GM19043 (cell line): ENCODE measurements around the gene SFTPD.
"Not testable (repeated sequence)": the region's sequence is repeated elsewhere in the genome, so short reads cannot be mapped to it uniquely, and the experiment has no call there.

ENCODE experiments used
- ATAC-seq: cut with Tn5 transposase; IDR thresholded peaks from one replicate; pipeline ENCODE4 v1.9.1; 2021; ENCODE audit warnings: low read depth; ENCODE audit not compliant: unreplicated experiment

SFTPD gene

DNA sequence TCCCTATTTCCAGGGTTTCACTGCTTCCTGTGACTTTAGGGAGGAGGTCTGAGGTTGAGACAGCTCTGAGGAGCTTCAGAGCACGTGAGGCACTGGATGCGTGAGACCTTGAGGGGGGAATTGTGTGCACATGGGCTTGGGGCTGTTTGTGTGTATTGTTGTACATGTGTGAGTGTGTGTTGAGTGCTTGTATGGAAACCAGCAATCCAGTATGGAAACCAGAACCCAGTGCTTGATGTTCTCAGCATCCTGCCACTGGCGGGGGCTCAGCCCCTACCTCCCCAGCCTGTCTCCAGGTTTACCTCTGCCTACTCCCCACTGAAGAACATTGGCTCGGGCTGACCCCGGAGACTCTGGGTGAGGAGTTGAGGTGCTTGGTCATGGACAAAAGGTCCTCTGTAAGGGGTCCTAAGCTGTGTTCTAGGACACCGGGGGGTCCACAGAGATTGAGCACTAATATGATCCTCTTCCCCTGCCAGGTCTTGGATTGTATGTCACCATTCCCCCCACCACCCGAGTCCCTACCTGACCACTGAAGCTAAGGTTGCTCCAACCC, 20.8 kb downstream of the SFTPD start:
- ATAC-seq = no peak

DNA sequence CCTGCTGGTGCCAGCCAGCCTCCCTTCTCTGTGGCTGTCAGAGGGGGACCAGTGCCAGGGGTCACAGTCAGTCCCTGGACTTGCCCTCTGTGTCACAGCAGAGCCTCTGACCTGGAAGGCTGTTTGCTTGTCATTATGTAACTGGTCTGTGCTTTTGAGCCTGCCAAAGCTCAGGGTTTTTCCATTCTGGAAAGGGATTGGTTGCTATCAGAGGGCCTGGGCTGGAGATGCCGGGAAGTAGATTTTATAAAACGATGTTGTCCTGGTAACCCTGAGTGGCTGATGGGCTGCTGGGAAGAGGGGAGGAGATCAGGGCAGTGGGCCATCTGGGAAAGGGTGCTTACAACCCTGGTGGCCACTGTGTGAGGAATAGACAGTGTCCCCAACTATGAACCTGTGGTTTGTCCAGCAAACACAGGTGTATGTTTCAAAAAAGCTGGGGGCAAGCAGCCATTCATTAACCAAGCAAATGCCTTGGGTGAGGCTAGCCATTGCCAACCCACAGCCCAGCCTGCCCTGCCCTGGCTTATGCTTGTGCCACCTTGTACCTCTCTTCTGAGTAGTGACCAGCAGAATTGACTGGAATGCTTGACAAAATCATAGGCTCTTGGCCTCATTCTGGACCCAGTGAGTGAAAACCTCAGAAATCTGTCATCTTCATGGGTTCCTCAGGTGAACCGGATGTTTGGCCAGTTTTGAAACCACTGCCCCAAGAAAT, 21.6 kb downstream of the SFTPD start:
- no peak for ATAC-seq

DNA sequence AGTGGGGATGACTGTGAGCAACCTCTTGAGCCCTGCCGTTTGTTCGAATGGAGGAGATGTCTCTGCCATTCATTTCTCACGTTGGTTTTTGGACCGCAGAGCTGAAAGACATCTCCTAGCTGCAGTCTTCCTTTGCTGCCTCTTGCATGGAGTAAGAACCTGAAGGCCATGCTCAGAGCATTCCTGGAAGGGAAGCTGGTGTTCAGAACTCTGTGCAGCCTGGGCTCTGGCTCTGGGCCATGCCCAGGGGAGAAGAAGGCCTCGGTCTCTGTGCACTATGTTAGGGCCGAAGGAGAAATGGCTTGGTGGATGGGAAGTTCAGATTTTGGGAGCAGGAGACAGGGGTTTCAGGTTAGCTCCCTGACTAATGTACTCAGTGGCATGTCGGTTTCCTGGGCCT, 22.9 kb downstream of the SFTPD start:
- ATAC-seq = no peak

DNA sequence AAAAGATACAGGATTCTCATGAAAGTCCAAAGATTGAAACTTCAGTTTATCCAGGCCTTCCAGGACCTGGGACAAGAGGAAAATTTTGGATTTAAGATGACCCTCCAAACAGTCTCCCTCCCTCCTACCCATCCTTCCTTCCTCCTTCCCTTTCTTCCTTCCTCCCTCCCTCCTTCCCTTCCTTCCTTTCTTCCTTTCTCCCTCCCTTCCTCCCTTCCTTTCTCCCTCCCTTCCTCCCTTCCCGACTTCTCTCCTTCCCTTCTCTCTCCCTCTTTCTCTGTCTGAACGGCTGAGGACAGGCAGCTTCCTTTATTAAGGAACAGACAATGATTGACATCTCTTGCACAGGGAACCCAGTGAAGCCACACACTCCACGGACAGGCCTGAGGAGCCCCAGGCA, 23.3 kb downstream of the SFTPD start:
- no peak for ATAC-seq

DNA sequence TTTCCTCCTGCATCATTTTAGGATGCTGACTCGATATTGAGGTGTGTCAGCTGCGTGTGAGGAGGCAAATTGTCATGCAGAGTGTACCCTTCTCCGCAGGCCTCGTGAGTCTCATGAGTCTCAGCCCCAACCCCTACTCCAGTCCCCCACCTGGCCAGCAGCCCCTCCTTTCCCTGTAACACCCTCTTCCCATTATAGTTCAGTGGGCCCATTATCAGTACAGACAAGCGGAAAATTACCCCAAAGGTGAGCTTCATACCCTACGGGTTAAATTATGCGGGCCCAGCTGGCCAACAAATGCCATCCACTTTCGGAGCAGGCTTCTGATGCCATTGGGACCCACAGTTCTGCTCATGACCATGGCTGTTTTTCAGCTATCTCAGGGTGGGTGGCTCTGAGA, 25.2 kb downstream of the SFTPD start:
- no peak for ATAC-seq

DNA sequence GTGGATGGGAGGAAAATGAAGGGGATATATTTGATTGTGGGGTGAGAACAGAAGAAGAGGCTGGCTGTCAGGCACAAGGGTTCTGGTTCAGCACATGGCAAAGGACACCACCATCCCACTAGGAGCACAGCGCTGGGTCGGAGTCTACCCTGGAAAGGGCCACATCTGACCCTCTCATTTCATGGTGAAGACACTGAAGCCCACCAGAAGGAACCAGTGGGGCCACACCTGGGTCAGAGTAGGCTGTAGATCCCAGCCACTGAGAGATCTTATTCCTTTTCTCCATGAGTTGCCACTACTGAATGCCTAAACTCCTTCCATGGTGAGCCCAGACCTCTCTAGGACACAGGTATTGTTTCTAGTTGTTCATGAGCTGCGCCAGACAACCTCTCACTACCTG, 25.8 kb downstream of the SFTPD start:
- ATAC-seq = no peak

DNA sequence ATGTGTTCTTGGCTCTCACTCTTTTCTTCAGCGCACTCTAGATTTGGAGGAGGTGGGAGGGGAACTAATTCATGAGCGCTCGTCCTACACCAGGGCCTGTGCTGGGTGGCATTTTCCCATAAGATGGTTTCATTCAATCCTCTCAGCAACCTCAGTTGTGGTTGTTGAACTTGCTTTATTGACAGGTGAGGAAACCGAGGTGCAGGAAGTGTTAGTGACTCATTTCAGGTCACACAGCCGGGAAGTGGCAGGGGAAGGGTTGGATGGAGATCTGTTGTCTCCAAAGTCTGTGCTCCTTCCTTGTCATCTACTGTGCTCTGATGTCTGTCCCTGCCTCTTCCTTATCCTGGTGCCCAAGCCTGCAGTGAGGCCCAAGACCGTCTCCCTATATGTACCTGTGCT, 26.9 kb downstream of the SFTPD start:
- not testable (repeated sequence) for ATAC-seq

DNA sequence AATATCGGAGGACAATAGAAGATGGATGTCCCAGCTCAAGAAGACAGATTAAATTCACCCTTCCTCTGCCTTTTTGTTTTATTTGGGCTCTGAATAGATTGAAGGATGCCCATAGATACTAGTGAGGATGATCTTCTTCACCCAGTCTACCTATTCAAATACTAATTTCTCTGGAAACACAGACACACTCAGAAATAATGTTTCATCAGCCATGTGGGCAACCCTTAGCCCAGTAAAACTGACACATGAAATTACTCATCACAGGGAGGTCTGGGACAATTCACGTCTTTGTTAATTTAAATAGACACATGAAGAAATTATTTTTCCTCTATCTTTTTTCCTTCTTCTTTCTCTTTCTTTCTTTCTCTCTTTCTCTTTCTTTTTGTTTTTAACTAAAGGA, 33.1 kb downstream of the SFTPD start:
- not testable (repeated sequence) for ATAC-seq

DNA sequence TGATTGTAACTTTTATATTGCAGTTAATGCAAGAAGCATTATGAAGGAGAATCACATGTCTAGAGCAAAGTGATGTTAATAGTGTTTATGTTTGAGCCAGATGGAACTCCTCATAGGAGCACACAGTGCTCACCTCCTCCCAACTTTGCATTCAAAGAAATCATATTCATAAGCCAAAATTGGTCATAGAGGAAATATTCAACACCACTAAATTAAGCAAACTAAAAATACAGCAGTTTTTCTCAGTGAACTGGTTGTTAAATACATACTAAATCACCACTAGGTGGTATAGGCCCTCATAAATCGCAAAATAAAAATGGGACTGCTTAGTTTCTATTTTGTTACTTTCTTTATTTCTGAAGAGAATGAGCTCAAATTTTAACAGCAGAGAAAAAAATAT, 34.4 kb downstream of the SFTPD start:
- ATAC-seq = not testable (repeated sequence)

DNA sequence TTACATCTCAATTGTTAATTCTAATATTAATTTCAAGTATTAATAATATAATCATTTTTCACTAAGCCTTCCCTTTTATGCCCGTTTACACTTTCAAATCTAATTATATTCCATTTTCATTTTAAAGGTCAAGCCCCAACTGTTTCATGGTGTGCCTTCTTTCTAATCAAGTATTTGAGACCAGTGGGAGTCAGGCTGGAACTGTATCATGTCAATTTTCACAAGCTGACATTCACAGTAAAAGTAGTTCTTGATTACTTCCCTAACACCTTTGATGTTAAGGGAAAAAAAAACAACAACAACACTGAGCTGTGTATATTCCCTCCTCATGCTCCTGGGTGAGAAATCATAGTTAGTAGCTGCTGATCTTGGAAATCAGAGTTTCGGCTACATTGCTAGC, 38.1 kb downstream of the SFTPD start:
- no peak for ATAC-seq

DNA sequence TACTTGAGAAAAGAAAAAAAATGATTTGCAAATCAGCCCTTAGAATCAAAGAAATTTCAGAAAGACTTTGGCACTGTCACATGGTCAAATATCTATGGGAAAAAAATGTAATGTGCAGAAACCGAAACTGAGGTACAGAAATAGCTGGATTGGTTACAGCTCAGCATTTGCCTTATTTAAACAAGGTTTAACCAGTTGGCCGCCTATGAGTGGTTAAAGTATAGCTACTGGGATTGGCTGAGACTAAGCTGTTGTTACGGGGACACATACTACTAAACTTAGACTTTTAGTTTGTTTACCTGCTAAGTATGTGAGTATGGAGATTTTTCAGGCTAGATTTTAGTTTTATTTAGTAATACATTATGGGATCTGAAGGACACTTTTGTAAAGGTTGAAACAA, 38.6 kb downstream of the SFTPD start:
- no peak for ATAC-seq

DNA sequence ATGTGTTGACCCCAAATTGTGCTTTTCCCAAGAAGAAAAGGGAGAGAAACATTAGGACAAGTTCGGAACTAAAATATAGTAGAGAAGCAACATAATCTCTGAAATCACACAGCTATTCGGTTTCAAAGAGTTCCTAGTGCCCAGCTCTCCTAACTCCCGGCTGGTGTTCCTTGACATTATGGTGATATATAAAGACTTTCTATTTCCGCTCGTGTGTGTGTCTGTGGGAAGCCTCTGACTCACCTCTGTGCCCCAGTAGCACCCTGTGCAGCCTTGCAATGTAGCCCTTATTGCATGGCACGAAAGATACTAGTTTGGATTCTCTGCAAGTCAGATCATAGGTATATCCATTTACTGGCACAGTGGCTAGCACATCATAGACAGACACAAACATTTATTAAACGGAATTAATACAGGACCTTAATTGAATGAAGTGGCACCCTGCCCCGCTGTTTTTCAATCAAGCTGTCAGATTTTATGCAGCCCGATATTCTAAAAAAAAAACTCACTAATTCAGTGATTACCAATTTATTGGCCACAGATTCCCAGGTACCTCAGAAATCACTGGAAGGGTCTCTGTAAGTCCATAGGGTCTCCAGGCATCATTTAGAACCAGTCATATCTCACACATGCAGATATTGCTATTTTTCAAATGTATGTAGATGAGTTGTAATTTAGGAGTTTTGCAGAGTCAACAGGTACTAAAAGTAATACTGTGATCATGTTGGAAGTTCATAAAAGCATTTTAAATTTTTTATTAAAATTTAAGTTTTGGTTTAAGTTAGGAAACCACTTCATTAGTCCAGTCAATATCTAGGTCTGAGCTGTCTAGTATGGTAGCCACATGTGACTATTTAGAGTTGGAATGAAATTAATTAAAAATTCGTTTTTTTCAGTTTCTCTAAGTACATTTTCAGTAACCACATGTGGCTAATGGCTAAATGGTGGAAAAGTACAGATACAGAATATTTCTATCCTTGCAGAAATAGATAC, 43.3 kb downstream of the SFTPD start:
- ATAC-seq = no peak

DNA sequence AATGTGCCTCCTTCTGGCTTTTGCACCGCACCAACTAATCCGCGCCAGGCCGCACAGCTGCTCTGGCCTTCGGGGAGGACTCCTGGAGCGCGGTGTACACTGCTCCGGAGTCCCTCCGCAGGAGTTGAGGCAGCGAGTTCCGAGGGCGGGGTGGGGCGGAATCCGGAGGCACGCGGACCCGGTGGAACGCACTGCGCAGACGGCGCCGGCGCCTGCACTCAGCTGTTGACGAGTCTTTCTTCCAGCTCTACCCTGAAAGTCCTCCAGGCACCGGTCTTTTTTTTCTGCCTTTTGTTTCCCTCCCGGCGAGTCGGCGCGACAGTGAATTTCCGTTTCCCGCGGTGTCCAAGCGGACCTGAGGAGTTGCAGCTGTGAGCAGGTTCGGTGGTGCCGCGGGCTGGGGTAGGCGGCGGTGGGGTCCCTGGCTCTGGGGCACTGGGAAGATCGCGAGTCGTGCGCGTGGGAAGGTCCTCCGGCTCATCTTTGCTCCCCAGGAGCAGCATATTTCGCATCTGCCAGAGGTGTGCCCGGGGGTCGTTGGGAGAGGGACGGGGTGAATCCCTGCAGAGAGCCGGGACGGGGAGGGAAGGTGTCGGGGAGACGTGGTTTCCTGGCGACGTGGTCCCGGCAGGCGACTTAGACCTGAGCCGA, 44.1 kb downstream of the SFTPD start:
- no peak for ATAC-seq

DNA sequence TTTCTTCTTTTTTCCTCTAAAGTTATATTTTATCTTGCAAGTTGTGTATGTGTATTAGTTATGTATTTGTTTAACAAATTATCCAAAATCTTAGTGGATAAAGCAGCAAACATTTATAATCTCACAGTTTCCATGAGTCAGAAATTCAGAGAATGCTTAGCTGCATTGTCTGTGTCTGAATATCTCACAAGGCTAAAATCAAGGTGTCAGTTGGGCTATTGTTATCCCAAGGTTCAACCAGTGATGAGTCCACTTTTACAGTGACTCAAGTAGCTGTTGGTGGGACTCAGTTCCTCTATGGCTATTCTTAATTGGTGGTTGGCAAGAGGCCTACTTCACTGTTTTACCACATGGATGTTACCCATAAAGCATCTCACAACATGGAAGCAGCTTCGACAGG, 47.3 kb downstream of the SFTPD start:
- ATAC-seq = not testable (repeated sequence)

DNA sequence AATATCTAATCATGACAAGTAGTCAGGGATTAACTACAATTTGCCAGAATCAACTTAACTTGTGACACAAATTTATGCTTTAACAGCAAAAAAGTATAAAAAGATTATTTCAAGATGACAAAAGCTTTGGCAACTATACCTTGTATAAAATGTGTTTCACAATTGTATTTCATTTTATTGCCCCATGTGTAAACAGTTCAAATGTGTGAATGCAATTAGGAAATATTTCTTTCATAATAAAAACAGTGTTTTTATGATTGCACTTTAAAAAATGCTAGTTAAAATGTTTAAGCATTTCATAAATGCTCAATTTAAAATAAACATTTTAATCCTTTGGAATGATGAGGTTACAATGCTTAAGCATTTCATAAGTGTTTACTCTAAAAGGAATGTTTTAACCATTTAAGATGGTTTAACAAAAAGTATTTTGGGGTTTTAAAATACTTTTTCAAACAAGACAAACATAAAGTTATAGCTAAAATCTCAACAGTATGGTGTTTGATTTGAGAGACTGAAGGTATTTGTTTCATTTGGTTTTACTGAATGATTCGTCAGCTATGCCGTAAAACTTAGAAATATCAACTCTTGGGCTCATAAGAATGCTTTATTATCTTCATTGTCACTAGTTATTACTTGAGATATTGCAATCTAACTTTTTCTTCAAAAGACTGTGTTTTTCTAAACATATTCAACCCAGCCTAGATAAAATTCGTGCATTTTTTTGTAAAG, 50.1 kb downstream of the SFTPD start:
- no peak for ATAC-seq

DNA sequence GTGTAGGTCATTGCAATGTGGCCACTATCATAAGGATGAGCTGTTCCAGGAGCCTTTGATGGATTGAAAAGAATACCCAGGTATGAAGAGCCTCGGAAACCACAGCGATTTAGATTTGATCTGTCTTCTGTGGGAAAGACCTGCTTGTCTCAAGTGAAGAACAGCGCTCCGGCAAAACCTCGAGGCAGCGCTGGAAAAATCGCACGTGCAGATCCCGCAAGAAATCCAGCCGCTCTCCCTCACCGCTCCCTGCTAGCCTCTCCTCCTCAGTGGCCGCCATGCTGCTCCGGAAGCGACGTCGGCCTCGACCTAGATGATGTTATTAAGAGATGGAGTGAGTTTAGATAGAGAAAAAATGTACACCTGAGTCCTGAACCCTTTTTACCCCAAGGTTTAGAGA, 56.0 kb downstream of the SFTPD start:
- not testable (repeated sequence) for ATAC-seq

DNA sequence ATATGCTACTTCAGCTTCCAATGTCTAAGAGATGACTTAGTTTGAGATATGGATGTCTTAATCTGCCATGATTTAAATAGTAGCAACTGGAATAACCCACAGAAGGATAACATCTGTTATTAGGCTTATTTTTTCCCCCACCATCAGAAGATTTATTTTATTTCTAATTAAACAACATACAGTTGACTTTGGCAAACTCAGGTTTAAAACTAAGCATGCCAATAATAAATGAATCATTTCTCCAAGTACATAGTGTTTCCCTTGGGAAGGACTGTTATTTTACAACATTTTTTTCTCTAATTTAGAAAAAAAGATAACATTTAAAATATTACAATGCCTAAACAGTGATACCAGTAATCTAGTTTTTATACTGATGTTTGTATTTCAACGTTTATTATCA, 58.4 kb downstream of the SFTPD start:
- ATAC-seq = no peak

DNA sequence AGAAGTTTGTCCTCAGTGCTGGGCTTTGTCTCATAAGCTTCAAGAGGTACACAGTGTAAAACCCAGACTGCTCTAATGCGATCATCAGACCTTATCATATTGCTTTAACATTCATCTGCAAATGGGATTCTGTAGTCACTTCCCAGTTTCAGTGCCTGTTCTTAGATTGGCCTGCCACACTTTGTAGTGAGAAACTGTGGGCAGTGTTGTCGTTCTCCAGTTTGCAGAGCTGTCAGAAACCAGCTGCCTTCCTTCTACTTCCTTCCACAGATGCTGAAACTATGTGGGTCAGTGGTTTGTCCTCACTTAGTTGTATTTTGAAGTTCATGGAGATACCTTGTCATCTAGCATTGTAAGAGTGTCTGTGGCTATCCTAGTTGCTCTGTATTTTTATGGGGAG, 59.9 kb downstream of the SFTPD start:
- ATAC-seq = not testable (repeated sequence)
